ENCODE results near the gene TRIM38. TPM values are rescaled to one million over a fixed set of nuclear protein-coding genes. Genes with fewer than 3 reads are reported as not detected.
"Not testable (repeated sequence)": the region's sequence is repeated elsewhere in the genome, so short reads cannot be mapped to it uniquely, and the experiment has no call there.

The TRIM38 gene
- total and polyA plus RNA-seq, 2 donors from 2014 or later, result 12.2 to 27.9 TPM

GRCh38 chr6:25998379-25998778 is 35.8 kb downstream of the TRIM38 start:
- Histone ChIP-seq H3K4me1 (ENCODE audit: control insufficient read depth in 2 of 3, insufficient read depth in 2 of 3, low read depth in 1 of 3, low read length in 3 of 3) (no peaks in the 10 kb centered on the region), H3K36me3 (ENCODE audit: control insufficient read depth in 2 of 3, insufficient read depth in 3 of 3, low read length in 3 of 3) (peaks cover 0 to 9% (median 4%) of the 10 kb centered on the region in 3 donors), H3K27ac (ENCODE audit: low read depth in 2 of 2, low read length in 2 of 2) (no peak overlapping the region), H3K9me3 (ENCODE audit: control insufficient read depth in 2 of 3, insufficient read depth in 1 of 3, low read length in 3 of 3) (no peaks in the 10 kb centered on the region), H3K9ac (ENCODE audit: low read length in 3 of 3) (no peak overlapping the region), H3K27me3 (ENCODE audit: control insufficient read depth, insufficient read depth, low read length) (no peaks in the 10 kb centered on the region), H3K4me3 (ENCODE audit: low read length in 3 of 3) (no peak overlapping the region)
- TF ChIP-seq, protein P1, sequence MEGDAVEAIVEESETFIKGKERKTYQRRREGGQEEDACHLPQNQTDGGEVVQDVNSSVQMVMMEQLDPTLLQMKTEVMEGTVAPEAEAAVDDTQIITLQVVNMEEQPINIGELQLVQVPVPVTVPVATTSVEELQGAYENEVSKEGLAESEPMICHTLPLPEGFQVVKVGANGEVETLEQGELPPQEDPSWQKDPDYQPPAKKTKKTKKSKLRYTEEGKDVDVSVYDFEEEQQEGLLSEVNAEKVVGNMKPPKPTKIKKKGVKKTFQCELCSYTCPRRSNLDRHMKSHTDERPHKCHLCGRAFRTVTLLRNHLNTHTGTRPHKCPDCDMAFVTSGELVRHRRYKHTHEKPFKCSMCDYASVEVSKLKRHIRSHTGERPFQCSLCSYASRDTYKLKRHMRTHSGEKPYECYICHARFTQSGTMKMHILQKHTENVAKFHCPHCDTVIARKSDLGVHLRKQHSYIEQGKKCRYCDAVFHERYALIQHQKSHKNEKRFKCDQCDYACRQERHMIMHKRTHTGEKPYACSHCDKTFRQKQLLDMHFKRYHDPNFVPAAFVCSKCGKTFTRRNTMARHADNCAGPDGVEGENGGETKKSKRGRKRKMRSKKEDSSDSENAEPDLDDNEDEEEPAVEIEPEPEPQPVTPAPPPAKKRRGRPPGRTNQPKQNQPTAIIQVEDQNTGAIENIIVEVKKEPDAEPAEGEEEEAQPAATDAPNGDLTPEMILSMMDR (IDR thresholded peaks at IDR 0.05; ENCODE audit: borderline replicate concordance, extremely low read depth, insufficient read depth), result no peak
- FAIRE-seq, result no peak
- intact Hi-C loops (cut with DNase I), result no loop called here
- DNase-seq, result no peak

DNA sequence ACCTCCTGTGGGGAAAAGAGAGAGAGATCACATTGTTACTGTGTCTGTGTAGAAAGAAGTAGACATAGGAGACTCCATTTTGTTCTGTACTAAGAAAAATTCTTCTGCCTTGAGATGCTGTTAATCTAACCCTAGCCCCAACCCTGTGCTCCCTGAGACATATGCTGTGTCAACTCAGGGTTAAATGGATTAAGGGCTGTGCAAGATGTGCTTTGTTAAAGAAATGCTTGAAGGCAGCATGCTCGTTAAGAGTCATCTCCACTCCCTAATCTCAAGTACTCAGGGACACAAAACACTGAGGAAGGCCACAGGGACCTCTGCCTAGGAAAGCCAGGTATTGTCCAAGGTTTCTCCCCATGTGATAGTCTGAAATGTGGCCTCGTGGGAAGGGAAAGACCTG is 36.6 kb downstream of the TRIM38 start:
- H3K27me3 ChIP-seq (ENCODE audit: control insufficient read depth, insufficient read depth, low read length); H3K27ac ChIP-seq (ENCODE audit: low read depth in 2 of 2, low read length in 2 of 2); H3K4me1 ChIP-seq (ENCODE audit: control insufficient read depth in 2 of 3, insufficient read depth in 2 of 3, low read depth in 1 of 3, low read length in 3 of 3); H3K9ac ChIP-seq (ENCODE audit: low read length in 3 of 3); intact Hi-C loops (cut with DNase I); FAIRE-seq; H3K9me3 ChIP-seq (ENCODE audit: control insufficient read depth in 2 of 3, insufficient read depth in 1 of 3, low read length in 3 of 3); H3K4me3 ChIP-seq (ENCODE audit: low read length in 3 of 3); DNase-seq; H3K36me3 ChIP-seq (ENCODE audit: control insufficient read depth in 2 of 3, insufficient read depth in 3 of 3, low read length in 3 of 3): not testable (repeated sequence)

DNA sequence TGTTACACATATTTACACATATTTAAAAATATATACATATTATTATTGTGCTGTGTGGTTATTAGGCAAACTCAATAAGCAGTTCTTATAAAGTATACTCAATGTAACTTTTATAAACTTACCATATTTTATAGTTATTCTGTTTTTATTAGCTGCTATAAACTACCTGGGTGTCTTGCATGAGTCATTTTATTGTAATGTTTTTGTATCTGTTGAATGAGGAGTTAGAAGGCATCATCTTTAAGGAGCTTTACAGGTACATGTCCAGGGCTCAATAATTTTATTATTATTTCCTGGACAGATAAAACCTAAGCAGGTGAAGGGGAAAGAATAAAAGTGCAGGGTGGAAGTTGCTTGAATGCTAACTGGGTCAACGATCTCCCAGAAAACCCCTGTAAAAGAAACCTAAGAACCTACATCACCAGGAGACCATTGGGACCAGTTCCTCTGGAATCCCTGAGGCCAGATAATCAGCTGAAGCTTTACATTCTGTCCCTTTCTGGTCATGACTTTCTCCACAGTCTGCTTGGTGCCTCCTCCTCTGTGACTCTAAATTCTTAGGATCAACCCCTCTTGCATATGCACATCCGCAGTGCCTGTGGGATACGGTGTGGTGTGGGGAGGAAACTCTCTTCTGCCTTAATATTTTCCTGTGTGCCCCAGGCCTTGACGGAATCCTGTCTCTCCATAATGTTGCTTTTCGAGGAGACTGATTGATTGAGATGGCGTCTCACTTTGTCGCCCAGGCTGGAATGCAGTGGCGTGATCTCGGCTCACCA is 38.0 kb downstream of the TRIM38 start:
- Histone ChIP-seq H3K9me3 (ENCODE audit: control insufficient read depth in 2 of 3, insufficient read depth in 1 of 3, low read length in 3 of 3) (no peaks in the 10 kb centered on the region), H3K4me1 (ENCODE audit: control insufficient read depth in 2 of 3, insufficient read depth in 2 of 3, low read depth in 1 of 3, low read length in 3 of 3) (no peaks in the 10 kb centered on the region), H3K4me3 (ENCODE audit: low read length in 3 of 3) (no peak overlapping the region), H3K36me3 (ENCODE audit: control insufficient read depth in 2 of 3, insufficient read depth in 3 of 3, low read length in 3 of 3) (peaks cover 0 to 9% (median 5%) of the 10 kb centered on the region in 3 donors), H3K27me3 (ENCODE audit: control insufficient read depth, insufficient read depth, low read length) (no peaks in the 10 kb centered on the region), H3K9ac (ENCODE audit: low read length in 3 of 3) (no peak overlapping the region), H3K27ac (ENCODE audit: low read depth in 2 of 2, low read length in 2 of 2) (no peak overlapping the region)
- intact Hi-C loops (cut with DNase I), result no loop called here
- TF ChIP-seq, protein P1 (IDR thresholded peaks at IDR 0.05; ENCODE audit: borderline replicate concordance, extremely low read depth, insufficient read depth), result no peak
- no peak for DNase-seq
- FAIRE-seq, result no peak

DNA sequence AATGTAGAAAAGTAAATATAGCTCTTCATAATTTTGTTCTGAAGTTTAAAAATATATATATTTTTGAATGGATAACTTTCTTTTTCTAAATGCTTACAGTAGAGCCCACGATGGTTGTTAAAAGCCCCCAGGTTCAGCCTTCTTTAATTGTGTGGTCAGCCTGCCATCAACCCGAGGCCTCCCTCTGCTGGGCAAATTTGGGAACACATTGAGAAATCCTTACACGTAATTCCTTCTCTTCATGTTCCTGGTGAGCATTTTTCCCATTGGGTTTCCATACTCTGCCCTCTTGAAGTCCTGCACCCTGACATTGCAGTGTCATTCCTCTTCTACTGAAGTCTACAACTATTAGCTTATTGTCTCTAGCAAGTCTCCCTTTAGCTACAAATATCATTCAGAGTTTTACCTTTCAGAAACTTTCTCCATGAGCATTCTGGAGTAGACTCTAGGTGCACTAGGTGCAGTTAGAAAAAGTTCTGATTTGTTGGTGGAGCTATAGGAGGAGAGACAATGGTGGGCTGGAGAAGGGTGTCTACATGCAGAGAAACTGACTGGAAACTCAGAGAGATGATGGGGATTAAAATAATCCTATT is 40.6 kb downstream of the TRIM38 start:
- intact Hi-C loops (cut with DNase I), result no loop called here
- Histone ChIP-seq H3K27ac (ENCODE audit: low read depth in 2 of 2, low read length in 2 of 2) (no peak overlapping the region), H3K36me3 (ENCODE audit: control insufficient read depth in 2 of 3, insufficient read depth in 3 of 3, low read length in 3 of 3) (peaks cover 0 to 4% (median 4%) of the 10 kb centered on the region in 3 donors), H3K9ac (ENCODE audit: low read length in 3 of 3) (no peak overlapping the region), H3K4me1 (ENCODE audit: control insufficient read depth in 2 of 3, insufficient read depth in 2 of 3, low read depth in 1 of 3, low read length in 3 of 3) (no peaks in the 10 kb centered on the region), H3K27me3 (ENCODE audit: control insufficient read depth, insufficient read depth, low read length) (no peaks in the 10 kb centered on the region), H3K9me3 (ENCODE audit: control insufficient read depth in 2 of 3, insufficient read depth in 1 of 3, low read length in 3 of 3) (no peaks in the 10 kb centered on the region), H3K4me3 (ENCODE audit: low read length in 3 of 3) (no peak overlapping the region)
- FAIRE-seq (peak; percentile 74), DNase-seq (peak in 3 of 5 donors; percentile 78 to 85 (median 81))
- TF ChIP-seq, protein P1 (IDR thresholded peaks at IDR 0.05; ENCODE audit: borderline replicate concordance, extremely low read depth, insufficient read depth), result peak; percentile 66
